Activated T-cell treated with anti-CD3 and anti-CD28 coated beads for 1 hour (primary cell): Measurements from ENCODE around the gene RICTOR.

ENCODE experiments used
- DNase-seq: peaks from one replicate; pipeline ENCODE4 v3.0.0-alpha.2; 2020; ENCODE audit warnings: low read depth

The RICTOR gene

DNA sequence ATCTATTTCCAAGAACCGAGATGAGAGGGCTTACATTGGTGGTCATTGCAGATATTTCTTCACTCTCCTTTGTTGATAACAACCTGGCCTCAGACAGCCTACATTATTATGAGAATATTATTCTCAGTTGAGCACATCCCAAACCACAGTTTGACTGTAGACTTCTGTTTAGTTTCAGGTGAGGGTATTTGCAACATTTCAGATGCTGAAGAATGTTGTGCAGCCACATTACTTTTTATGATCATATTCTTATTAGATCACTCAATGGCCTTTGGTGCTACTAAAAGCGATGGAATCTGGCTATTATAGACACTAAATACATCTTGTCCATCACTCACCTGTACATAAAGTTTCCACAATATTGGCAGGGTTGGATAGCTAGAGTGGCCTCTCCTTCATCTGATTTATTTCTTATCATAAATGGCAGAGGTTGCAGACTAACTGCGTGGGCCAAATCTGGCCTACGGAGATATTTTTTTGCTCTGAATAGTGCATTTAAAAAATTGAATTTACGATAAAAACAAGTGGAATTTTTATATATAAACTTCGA is 26.2 kb upstream of the RICTOR start:
- DNase-seq: no peak

DNA sequence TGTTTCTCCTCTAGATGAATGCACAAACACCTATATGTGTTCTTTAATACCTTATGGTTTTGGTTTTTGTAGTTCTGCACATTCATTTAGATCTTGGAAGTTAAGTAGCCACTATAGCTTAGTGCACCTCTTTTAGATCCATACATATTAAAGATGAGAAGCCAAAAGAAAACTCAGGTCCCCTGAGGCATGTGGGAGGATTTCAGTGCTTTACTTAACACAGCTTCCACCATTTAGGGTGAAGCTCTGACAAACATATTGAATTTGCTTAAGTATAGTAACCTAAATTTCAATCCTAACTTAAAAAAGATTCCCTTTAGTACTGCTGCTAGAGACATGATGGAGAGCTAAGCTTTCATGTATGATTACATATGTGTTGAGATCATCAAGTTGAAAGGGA is 25.6 kb upstream of the RICTOR start:
- DNase-seq: no peak

DNA sequence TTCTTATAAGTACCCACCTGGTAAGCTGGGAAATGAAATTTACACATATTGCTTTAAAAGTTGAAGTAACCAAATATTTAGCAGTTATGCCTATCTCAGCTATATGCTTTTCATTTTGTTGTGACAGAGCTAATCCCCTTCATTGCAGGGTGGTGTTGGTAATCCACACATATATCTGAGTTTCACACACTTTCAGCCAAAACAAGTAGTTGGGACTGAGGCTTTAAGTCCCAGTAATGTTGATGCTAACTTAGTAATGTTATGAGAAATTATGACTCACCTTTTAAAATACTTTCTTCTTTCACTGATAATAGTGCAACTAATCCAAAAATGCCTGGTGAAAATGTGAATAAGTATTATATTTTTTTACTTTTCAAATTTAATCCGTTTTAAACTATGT is 19.2 kb upstream of the RICTOR start:
- no peak for DNase-seq

DNA sequence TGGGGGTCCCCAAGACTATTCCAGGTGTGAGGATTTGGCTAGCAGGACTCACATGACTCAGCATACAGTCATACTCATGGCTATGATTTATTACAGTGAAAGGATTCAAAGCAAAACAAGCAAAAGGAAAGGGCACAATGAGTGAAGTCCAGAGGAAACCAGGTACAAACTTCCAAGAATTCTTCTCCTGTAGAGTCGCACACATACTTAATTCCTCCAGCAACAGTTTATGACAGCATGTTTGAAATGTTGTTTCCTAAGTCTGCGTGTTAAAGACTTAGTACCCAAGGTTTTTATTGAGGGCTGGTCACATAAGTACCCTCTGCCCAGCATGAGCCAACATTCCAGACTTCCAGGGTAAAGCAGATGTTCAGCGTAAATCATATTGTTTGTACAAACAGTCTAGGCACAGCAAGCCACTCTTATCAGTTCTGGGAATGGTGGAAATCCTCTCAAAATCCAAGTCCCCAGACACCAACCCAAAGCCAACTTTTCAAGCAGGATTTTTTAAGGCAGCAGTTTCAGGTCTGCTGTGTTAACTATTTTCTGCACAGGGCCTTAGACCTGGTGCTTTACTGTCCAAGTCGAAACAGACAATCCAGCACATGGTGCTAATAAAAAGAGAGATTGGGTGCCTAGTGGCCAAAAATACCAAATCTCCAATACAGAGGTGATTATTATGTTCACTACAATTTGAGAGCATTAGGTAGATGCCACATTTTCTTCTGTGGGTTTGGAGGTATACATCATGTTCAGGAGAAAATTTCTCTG is 18.6 kb upstream of the RICTOR start:
- no peak for DNase-seq

DNA sequence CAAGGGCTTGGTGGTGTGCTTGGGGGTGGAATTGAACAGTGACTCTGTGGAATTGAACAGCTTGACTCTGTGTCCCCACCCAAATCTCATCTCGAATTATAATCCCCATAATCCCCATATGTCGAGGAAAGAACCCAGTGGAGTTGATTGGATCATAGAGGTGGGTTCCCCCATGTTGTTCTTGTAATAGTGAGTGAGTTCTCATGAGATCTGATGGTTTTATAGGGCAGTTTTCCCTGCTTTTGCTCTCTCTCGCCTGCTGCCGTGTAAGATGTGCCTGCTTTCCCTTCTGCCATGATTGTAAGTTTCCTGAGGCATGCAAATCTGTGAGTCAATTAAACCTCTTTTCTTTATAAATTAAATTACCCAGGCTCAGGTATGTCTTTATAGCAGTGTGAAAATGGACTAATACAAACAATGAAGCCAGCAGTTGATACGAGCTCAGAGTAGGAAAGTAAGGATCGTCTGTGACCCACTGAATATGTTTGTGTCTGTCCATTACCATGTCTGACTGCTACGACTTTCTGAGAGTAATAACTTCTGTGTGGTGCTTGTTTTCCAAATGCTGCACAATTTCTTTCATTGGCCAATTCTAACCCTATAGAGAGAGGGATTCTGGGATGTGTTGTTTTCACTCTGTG is 17.9 kb upstream of the RICTOR start:
- no peak for DNase-seq

DNA sequence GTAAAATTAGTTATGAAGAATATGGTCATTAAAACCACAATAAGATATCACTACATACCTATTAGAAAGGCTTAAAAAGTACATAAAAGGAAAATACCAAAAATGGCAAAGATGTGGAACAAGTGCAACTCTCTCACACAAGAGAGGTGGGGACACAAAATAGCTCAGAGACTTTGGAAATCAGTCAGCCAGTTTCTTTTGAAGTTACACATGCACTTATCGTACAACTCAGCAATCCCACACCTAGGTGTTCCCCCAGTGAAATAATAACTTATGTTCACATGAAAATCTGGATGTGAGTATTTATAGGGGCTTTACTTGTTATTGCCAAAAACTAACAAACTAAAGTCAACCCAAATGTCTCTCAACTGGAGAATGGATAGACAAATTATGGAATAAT is 9.8 kb upstream of the RICTOR start:
- DNase-seq: no peak

DNA sequence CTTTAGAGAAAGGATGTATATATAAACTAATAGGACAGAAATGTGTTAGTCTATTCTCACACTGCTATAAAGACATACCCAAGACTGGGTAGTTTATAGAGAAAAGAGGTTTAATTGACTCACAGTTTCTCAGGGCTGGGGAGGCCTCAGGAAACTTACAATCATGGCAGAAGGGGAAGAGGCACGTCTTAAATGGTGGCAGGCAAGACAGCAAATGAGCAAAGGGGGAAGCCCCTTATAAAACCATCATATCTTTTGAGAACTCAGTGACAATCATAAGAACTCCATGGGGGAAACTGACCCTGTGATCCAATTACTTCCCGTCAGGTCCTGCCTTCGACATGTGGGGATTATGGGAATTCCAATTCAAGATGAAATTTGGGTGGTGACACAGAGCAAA is 8.8 kb upstream of the RICTOR start:
- DNase-seq: no peak

DNA sequence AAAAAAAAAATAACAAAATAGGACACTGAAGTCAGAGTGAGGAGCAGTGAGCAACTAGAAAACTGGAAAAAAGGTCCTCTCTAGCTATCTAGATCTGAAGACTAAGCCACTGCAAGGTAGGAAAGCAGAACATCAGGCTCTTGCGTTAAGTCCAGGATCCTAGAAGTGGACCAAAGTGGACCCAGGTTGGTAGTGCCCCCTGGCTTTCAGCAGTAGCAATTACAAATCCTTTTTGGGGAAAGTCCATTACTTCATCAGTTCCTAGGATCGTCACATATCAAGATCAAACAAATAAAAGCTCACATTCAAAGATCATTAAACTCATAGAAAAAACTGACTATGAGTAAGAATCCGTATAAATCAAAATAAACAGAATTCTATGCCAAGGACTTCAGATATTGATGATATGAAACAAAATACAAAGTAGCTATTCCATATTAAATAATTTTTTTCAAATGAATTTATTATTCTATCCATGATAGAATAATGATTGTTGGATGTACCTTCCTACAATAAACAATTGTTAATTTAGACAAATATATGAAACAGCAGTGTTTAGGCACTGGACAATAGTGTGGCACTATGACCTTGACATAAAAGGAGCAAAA is 6.5 kb upstream of the RICTOR start:
- no peak for DNase-seq

DNA sequence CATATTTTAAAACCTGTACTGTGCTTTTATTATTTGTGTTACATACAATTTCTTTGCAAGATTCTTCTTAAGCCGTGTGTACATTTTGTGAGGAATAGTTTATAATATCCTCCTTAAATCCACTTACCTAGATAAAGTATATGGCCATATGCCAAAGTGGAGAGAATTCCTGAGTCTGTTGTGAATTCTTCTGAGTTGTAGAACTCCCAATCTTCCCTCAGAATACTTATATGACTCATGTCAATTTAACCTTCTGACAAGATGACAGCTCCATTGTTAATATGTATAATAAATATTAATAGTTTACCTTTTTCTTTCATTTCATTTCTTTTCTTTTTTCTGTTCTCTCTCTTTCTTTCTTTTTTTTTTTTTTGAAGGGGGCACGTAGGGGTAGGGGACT is 6.0 kb upstream of the RICTOR start:
- DNase-seq: no peak

DNA sequence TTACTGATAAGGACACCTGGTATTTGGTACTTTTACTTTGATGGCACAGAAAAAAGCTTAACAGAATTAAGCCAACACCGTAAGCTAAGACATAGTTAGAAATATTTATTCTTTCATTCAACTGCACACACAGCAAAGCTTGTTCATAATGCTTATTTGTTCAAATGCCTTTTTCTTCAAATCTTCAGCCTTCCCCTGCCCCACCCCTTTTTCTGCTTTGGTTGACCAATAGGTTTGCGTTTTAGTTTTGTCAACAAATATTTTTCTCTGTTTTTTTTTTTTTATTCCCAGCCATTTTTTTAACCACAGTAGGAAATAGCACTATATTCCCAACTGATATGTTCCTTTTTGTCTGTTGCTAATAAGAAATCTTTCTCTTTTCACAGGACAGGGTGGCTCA is 4.9 kb upstream of the RICTOR start:
- DNase-seq: no peak

DNA sequence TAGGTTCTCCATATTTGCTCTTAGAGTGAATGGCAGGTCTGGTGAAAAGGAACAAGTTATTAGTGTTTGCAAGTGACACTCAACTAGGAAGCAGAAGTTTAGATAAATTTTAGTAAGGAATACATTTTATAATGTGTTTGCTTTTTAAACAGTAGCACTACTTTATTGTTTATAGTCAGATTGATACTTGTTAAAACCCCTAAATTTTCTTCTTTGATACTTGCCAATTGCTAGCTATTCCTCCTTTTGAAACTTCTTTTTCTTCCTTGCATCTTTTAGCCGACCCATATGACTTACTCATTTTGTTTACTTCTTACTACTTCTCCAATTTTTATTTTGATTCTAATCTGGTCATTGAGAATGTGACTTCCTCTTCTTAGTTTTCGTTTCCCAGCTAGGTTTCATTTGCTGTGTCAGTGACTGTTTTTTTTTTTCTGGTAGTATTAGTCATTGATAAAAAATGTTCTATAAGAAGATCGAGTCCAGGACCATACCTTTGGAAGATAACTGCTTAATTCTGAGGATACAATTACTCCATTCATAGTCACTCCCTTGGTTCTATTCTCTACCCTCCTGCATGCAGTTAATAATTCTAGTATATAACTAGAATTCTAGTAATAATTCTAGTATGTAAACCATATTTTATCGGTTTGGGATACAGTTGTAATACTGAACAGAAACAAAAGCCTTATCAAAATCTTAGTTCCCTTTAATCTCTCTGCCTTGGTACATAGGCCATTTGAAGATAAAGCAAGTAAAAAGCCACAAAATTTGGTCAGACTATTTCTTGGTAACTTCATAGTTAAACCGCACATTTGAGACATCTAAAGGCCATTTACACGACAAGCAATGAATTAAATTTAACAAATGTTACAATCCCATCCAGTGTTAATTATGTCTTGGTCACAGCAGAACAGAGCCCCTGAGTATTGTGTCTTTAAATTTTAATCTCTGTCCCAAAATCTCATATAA is 2.8 kb upstream of the RICTOR start:
- DNase-seq: no peak

DNA sequence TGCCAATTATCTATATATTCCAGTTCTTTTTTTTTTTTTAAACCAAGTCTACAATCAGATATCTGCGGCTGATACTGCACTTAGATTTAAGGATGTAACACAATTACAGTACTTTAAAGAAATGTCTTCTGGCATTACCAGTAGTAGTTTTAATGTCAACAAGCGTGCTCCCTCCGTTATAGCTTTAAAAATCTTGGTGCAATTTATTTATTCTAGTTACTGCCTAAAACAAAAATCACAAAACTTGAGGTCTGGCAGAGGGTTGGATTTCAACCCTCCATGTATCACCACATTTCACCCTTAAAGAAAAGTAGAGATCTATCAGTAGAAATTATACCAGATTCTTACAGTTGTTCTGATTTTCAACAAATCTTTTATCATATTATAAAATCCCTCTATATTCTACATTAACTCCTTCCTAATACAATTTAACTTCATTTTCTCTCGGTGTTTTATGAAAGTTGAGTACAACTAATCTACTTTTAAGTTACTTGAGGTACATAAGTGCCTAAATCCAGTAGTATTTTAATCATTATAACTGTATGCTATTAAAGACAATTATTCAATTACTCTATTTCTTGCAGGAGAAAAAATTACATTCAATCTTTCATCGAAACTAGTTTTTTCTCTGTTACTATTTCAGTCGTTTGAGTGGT is 2.0 kb upstream of the RICTOR start:
- DNase-seq: no peak

DNA sequence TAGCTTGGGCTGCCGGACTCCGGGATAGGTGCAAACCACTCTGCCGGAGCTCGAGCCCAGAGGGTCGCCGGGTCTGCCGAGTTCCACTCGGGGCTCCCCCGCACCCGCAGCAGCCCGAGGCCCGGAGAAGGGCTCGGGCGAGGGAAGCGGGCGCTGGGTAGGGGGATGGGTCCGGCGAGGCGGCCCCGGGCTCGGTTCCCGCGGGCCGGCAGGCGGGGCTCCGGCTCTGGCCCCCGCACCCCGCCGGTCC is 507 bp downstream of the RICTOR start:
- no peak for DNase-seq

DNA sequence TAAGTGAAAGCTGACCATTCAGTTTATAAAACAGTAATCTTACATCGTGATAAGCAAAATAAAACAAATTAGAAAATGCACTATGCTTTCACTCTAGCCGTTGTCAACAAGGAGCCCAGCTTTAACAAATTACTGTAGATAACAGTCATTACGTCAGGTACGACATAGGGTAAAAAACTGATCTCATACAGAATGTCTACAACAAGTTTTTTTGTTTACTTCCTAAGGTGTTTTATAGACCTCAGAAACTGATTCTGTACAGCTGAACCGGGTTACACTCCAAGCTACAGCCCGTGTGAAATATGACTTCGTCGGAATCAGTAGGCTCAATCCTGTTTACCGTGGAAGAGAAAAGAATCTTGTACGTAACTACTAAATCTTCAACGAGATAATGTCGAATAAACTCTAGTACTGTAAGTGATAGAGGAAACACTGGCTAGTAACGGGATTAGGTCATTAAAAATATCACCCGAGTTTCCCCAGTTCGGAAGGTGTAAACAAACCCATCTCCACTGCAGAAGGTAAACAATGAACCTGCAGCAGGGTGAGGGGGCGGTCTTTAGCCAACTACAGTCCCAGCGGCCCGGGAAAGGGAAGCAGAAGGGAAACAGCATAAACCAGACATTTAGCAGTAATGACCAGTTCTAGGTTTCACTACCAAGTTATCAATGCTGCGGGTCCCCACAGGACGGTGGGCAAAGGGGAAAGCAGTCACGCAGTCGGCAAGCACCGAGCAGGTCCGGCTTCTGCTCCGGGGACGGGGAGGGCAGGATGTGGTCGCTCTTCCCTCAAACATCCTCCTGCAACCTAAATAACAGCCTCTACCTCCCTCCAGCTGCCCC is 1.1 kb downstream of the RICTOR start:
- peak; percentile 37 for DNase-seq

DNA sequence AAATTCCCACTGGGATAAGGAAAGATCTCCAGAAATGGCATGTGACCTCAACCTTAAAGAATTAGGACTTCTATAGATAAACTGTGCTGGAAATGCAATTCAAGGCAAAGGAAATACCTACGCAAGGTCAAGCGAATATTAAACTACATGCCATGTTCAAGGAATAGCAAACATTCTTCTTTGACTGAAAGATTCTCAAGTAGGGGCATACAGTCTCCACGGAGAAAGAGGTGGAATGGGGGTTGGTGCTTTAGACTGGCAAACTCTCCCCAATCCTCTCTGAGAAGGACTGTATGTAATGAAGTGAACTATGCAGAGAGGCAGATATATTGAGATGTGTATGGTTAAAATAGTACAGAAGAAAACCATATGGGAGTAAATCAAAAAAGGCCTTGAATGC is 6.1 kb downstream of the RICTOR start:
- no peak for DNase-seq

DNA sequence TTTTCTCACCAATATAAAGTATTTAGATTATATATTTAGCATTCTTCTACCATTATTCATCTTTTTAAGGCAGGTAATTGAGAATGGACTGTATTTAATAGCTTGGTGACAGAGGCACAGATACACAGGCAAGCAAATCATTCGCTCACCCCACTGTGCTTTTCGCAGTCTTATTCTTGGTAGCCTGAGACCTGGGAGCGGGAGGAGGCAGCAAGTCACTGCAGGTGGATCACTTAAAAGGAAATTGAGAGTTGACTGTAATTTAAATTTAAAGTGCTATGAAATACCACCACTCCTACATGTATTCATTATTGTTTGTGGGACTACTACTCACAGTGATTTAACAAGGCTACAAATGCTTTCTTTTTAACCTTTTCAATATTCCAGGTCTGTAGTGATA is 9.7 kb downstream of the RICTOR start:
- DNase-seq: no peak

DNA sequence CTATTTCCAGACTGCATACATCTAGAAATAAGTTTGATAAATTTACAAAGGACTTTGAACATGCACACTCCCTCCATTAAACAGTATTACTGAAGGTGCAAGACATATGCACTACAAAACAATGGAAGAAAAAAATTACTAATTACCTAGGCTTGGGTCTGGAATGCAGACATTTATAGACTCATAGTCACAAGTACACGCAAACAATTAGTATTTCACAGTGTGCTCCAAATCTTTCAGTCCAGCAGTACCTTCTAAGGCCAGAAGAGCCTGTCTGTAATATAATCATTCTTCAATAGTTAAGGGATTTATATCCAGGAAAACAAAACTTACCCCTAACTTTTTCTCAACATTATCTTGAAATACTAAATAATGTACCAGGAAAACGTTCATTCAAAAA is 11.2 kb downstream of the RICTOR start:
- no peak for DNase-seq

DNA sequence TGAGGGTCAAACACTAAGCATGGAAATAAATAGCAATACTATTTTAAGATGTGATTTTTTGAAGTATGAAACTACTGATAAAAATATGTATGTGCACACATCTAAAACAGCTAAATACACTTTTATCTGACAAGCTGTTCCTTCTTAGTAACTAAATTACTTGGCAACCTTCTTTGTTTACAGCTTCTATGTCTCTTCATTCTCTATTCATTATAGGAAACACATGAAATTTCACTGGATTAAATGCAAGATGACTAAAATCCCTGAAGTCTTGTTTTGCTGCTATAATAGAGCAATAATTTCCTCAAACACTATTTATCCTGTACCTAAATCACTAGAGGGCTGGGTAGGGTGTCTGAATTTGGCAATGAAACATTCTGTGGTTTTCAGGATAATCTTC is 11.7 kb downstream of the RICTOR start:
- DNase-seq: no peak

DNA sequence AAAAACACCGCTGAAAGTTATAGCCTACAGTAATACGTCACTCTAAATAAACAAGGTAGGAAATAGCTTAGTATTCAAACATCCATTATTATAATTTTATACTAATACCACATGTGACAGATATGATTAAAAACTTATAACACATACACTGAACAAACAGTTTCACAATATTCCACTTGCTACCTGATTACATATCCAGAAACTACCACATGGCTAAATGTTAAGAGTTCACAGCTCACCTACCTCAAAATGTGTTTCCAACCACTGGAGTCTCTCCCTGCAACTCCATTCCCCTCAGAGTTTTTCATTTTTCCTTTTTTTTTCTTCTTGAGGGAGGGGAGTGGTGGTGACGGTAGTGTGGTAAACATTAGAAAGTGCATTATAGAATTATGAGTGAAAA is 12.1 kb downstream of the RICTOR start:
- DNase-seq: no peak

DNA sequence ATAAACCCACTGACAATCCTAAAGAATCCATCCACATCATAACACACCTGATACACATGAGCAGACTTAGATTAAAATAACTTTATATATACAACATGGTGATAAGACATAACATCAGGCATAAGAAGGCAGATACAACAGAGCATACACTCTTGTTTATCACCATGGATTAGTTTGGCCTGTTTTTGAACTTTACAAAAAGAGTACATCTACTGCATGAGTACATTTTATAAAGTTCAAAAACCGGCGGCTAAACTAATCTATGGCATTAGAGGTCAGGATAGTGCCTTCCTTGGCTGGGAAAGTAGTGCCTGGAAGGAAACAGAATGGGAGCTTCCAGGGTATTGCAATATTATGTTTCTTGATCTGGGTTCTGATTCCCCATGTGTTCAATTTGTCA is 15.1 kb downstream of the RICTOR start:
- DNase-seq: no peak
